ENCODE data around the gene COL5A1. TPM values are rescaled to one million over a fixed set of nuclear protein-coding genes. Genes with fewer than 3 reads are reported as not detected.

Gene COL5A1
- total RNA-seq, 1 experiment from 2014 or later, result 165 TPM

GRCh38 chr9:134837529-134837928 lies 195.9 kb downstream of the COL5A1 start:
- peaks cover 90% of the 10 kb centered on the region for H3K36me3 ChIP-seq
- no peak overlapping the region for H3K4me3 ChIP-seq
- no peaks in the 10 kb centered on the region for H3K27me3 ChIP-seq (replicated peaks)
- no peak for DNase-seq (ENCODE audit: low read depth in 1 of 2, low spot score in 2 of 2)
- H3K9me3 ChIP-seq (replicated peaks), result no peaks in the 10 kb centered on the region
- no peaks in the 10 kb centered on the region for H3K4me1 ChIP-seq (replicated peaks)
- no peak overlapping the region for H3K27ac ChIP-seq

DNA sequence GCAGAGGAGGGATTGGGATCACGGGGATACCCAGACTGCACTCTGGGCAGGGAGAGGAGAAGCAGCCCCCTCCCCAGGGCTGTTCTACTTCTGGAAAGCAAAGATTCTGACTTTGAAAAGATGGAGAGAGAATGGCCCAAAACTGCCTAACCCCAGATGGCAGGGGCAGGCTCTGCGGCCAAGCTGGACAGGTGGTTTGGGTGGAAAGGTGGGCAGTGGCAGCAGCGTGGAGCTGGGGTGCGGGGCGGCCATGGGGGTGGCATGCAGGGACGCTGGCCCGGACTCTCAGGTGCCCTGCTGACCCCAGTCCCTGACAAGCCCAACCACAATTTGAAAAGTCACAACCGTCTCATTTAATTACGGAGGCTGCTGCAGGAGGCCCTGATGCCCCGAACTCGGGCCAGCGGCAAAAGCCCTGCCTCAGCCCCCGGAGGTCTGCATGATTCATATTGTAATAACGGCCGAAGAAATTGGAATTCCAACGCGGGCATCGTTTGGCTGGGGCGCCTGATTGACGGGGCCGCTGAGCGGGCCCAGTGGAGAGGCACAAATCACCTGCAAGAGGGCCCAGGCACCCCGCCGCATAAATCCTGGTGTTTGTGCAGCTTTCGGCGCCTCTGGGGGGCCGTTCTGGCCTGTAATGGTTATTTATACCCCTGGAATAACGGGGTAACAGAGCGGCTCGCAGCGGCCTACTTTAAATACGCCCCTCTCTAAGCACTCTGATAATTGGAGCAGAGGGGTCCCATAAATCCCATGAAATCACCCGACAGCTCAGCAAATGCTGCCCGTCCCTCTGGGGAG lies 197.2 kb downstream of the COL5A1 start:
- Histone ChIP-seq H3K27me3 (replicated peaks) (no peaks in the 10 kb centered on the region), H3K36me3 (peaks cover 89% of the 10 kb centered on the region), H3K27ac (no peak overlapping the region), H3K4me3 (no peak overlapping the region), H3K9me3 (replicated peaks) (no peaks in the 10 kb centered on the region), H3K4me1 (replicated peaks) (no peaks in the 10 kb centered on the region)
- DNase-seq (ENCODE audit: low read depth in 1 of 2, low spot score in 2 of 2), result no peak

DNA sequence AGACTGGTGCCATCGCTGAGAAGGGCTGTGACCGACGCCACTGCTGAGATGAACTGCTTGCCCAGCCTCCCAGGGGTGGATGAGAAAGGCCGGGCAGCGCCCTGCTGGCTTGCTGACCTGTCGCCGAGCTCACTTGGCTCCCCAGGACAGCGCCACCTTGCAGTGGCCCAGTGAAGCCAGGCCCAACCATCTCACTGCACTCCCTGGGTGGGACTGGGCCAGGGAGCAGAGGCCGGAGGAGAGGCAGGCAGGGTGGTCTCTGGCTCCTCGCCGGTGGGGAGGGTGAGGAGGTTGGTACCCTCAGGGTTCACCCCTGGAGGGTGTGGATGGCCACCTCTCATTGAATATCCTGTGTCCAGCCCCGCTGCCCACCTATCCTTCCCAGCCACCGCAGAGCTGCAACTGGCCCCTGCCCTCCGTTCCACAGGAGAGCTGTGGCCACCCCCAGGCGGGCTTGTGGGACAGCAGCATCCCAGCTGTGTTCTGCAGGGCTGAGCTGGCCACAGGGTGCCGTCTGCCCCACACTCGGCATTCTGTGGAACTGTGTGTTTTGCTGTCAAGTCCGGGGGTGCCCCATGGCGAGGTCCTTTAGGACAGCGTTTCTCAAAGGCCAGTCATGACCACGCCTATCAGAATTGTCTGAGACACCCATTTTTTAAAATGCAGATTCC lies 198.0 kb downstream of the COL5A1 start:
- Histone ChIP-seq H3K36me3 (peaks cover 88% of the 10 kb centered on the region), H3K9me3 (replicated peaks) (no peaks in the 10 kb centered on the region), H3K4me1 (replicated peaks) (no peaks in the 10 kb centered on the region), H3K4me3 (no peak overlapping the region), H3K27me3 (replicated peaks) (no peaks in the 10 kb centered on the region), H3K27ac (no peak overlapping the region)
- DNase-seq (ENCODE audit: low read depth in 1 of 2, low spot score in 2 of 2), result no peak

- Histone ChIP-seq H3K27ac (no peak overlapping the region), H3K4me1 (replicated peaks) (no peaks in the 10 kb centered on the region), H3K4me3 (no peak overlapping the region), H3K27me3 (replicated peaks) (no peaks in the 10 kb centered on the region), H3K36me3 (peaks cover 84% of the 10 kb centered on the region), H3K9me3 (replicated peaks) (no peaks in the 10 kb centered on the region)
- DNase-seq (ENCODE audit: low read depth in 1 of 2, low spot score in 2 of 2), result no peak
These were observed 198.9 kb downstream of the COL5A1 start for GRCh38 chr9:134840511-134840910.

GRCh38 chr9:134841180-134841904 lies 199.7 kb downstream of the COL5A1 start:
- Histone ChIP-seq H3K4me3 (no peak overlapping the region), H3K4me1 (replicated peaks) (no peaks in the 10 kb centered on the region), H3K9me3 (replicated peaks) (no peaks in the 10 kb centered on the region), H3K27me3 (replicated peaks) (no peaks in the 10 kb centered on the region), H3K27ac (no peak overlapping the region), H3K36me3 (peaks cover 78% of the 10 kb centered on the region)
- DNase-seq (ENCODE audit: low read depth in 1 of 2, low spot score in 2 of 2), result no peak

DNA sequence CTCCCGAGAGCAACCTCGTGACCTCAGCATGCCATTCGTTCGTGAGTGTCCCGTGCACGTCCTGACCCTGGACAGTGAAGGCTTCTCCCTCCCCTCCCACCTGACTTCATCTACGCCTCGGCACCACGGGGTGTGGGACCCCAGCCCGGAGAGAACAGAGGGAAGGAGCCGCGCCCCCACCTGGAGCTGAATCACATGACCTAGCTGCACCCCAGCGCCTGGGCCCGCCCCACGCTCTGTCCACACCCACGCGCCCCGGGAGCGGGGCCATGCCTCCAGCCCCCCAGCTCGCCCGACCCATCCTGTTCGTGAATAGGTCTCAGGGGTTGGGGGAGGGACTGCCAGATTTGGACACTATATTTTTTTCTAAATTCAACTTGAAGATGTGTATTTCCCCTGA lies 200.7 kb downstream of the COL5A1 start:
- Histone ChIP-seq H3K4me1 (replicated peaks) (no peaks in the 10 kb centered on the region), H3K9me3 (replicated peaks) (no peaks in the 10 kb centered on the region), H3K27ac (no peak overlapping the region), H3K36me3 (peaks cover 68% of the 10 kb centered on the region), H3K27me3 (replicated peaks) (no peaks in the 10 kb centered on the region), H3K4me3 (no peak overlapping the region)
- no peak for DNase-seq (ENCODE audit: low read depth in 1 of 2, low spot score in 2 of 2)

DNA sequence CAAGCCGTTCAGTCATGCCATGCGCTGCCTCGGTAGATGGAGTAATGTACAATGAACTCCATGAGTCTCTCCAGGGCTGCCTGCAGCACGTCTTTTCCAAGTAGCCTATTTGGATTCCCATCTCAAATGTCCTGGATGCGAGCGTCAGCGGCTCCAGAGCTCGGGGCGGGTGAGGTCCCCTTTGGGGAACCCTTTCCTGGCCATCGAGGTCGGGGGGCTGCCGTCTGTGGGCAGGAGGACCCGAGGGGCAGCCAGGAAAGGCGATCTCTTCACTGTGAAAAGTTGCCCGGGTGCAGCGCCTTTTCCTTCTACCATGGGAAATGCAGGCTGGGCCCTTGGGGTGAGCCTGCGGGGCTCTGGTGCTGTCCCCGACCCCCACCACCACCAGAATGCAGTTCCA lies 202.1 kb downstream of the COL5A1 start:
- Histone ChIP-seq H3K36me3 (peaks cover 56% of the 10 kb centered on the region), H3K27me3 (replicated peaks) (no peaks in the 10 kb centered on the region), H3K9me3 (replicated peaks) (peaks cover 7% of the 10 kb centered on the region; the same call in 1 of the 2 replicates), H3K4me1 (replicated peaks) (no peaks in the 10 kb centered on the region), H3K4me3 (no peak overlapping the region), H3K27ac (no peak overlapping the region)
- no peak for DNase-seq (ENCODE audit: low read depth in 1 of 2, low spot score in 2 of 2)

DNA sequence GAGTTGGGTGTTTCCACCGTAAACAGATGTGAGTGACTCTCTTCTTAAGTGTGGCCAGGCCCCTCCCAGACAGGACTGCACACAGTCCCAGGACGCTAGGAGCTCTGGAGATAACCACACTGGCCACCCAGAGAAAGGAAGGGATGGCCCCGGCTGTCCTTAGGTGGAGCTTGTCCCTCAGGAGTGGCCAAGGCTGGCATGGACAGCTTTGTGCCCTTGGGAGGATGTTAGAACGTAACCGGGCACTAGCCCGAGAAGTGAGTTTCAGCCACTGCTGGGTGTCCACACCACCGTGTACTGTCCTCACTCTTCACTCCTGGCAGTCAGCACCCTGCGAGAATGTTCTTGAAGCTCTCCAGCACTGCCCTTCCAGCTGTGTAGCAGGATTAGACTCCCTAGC lies 203.2 kb downstream of the COL5A1 start:
- Histone ChIP-seq H3K4me1 (replicated peaks) (no peaks in the 10 kb centered on the region), H3K27me3 (replicated peaks) (no peaks in the 10 kb centered on the region), H3K27ac (no peak overlapping the region), H3K9me3 (replicated peaks) (peaks cover 7% of the 10 kb centered on the region; the same call in 1 of the 2 replicates), H3K36me3 (peaks cover 46% of the 10 kb centered on the region), H3K4me3 (no peak overlapping the region)
- DNase-seq (ENCODE audit: low read depth in 1 of 2, low spot score in 2 of 2), result no peak

DNA sequence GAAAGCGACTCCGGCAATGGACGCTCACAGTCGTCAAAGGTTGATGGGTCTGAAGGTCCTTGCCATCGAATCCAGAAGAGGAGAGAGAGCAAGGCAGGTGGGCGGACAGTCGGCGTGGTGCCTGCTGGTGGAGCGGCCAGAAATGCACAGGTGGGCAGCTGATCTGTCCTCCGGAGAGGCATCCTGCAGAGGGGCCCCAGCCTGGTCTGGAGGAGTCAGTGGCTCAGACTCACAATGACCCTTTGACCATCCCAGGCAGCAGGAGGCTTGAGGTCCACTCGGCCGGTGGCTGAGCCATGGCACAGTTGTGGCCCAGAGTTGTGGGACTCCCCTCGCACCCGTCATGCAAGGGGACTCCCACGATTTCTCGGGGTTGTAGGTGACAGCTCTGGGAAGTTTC lies 204.6 kb downstream of the COL5A1 start:
- DNase-seq (ENCODE audit: low read depth in 1 of 2, low spot score in 2 of 2), result no peak
- no peak overlapping the region for H3K4me3 ChIP-seq

DNA sequence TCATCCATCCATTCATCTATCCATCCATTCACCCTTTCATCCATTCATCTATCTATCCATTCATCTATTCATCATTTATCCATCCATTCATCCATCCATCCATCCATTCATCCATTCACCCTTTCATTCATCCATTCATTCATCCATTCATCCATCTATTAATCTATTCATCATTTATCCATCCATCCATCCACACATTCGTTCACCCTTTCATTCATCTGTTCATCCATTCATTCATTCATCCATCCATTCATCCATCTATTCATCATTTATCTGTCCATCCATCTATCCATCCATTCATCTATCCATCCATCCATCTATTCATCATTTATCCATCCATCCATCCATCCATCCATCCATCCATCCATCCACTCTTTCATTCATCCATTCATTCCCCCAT lies 205.1 kb downstream of the COL5A1 start:
- H3K27me3 ChIP-seq (replicated peaks), result no peaks in the 10 kb centered on the region
- DNase-seq (ENCODE audit: low read depth in 1 of 2, low spot score in 2 of 2), result no peak

More for the DNA sequence above, 204.6 kb downstream of the COL5A1 start:
- Histone ChIP-seq H3K27ac (no peak overlapping the region), H3K9me3 (replicated peaks) (peaks cover 10% of the 10 kb centered on the region), H3K36me3 (peaks cover 34% of the 10 kb centered on the region), H3K4me1 (replicated peaks) (no peaks in the 10 kb centered on the region), H3K27me3 (replicated peaks) (no peaks in the 10 kb centered on the region)

GRCh38 chr9:134847138-134847537 lies 205.5 kb downstream of the COL5A1 start:
- DNase-seq (ENCODE audit: low read depth in 1 of 2, low spot score in 2 of 2), result no peak
- Histone ChIP-seq H3K27ac (no peak overlapping the region), H3K27me3 (replicated peaks) (no peaks in the 10 kb centered on the region), H3K36me3 (peaks cover 24% of the 10 kb centered on the region), H3K4me3 (no peak overlapping the region), H3K9me3 (replicated peaks) (peaks cover 10% of the 10 kb centered on the region), H3K4me1 (replicated peaks) (no peaks in the 10 kb centered on the region)

More for the DNA sequence above, 205.1 kb downstream of the COL5A1 start:
- Histone ChIP-seq H3K36me3 (peaks cover 29% of the 10 kb centered on the region), H3K9me3 (replicated peaks) (peaks cover 10% of the 10 kb centered on the region), H3K27ac (no peak overlapping the region), H3K4me1 (replicated peaks) (no peaks in the 10 kb centered on the region), H3K4me3 (no peak overlapping the region)

GRCh38 chr9:134847752-134848432 lies 206.3 kb downstream of the COL5A1 start:
- Histone ChIP-seq H3K27me3 (replicated peaks) (no peaks in the 10 kb centered on the region), H3K36me3 (peaks cover 17% of the 10 kb centered on the region), H3K27ac (no peak overlapping the region), H3K4me3 (no peak overlapping the region), H3K4me1 (replicated peaks) (no peaks in the 10 kb centered on the region), H3K9me3 (replicated peaks) (peaks cover 10% of the 10 kb centered on the region)
- DNase-seq (ENCODE audit: low read depth in 1 of 2, low spot score in 2 of 2), result no peak

DNA sequence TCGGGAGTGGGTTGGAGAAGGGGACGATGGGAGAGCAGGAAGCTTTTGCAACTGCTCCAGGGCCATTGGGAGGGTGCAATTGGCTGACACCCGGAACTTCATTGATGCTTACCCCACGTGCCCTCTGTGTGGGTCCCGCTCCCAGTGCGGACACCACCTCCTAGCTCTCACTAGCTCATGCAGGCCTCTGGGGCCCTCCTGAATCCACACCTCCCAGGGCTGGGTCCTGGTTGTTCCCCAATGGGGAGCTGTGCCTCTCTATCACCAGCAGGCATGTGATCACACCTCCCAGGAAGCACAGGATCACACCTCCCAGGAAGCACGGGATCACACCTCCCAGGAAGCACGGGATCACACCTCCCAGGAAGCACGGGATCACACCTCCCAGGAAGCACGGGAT lies 206.9 kb downstream of the COL5A1 start:
- H3K27ac ChIP-seq, result no peak overlapping the region
- peaks cover 10% of the 10 kb centered on the region for H3K9me3 ChIP-seq (replicated peaks)
- no peak for DNase-seq (ENCODE audit: low read depth in 1 of 2, low spot score in 2 of 2)
- H3K4me3 ChIP-seq, result no peak overlapping the region
- H3K27me3 ChIP-seq (replicated peaks), result no peaks in the 10 kb centered on the region
- peaks cover 13% of the 10 kb centered on the region for H3K36me3 ChIP-seq
- no peaks in the 10 kb centered on the region for H3K4me1 ChIP-seq (replicated peaks)

Measured in SJSA1 (cell line).